ENCODE results near the gene RSAD1. TPM values are rescaled to one million over a fixed set of nuclear protein-coding genes. Genes with fewer than 3 reads are reported as not detected.

RSAD1 gene
- total and polyA plus RNA-seq, 4 donors = 20.1 to 43.2 (median 29.9) TPM

- no peaks in the 10 kb centered on the region for H3K36me3 ChIP-seq (ENCODE audit: control insufficient read depth in 4 of 4, insufficient read depth in 4 of 4, low read length in 4 of 4)
- WGBS, 2 donors = 98 to 100% methylated on average over 2 of the region's 2 CpGs
- H3K27me3 ChIP-seq (ENCODE audit: control insufficient read depth in 3 of 3, insufficient read depth in 3 of 3, low read length in 2 of 3) = no peaks in the 10 kb centered on the region
- H3K9me3 ChIP-seq (ENCODE audit: control insufficient read depth in 4 of 4, insufficient read depth in 3 of 4, low read length in 3 of 4) = no peaks in the 10 kb centered on the region
- no peak overlapping the region for H3K4me3 ChIP-seq
- no peak overlapping the region for H3K27ac ChIP-seq (ENCODE audit: low read depth in 1 of 2, low read length in 1 of 2)
- no peak for ATAC-seq (ENCODE audit: insufficient read depth, low FRiP score)
- no peak for TF ChIP-seq CTCF (IDR thresholded peaks at IDR 0.05; ENCODE audit: control extremely low read depth, extremely low read depth)
- no peak overlapping the region for H3K9ac ChIP-seq (ENCODE audit: insufficient read depth in 1 of 2, low read length in 2 of 2)
- no peak for DNase-seq
- H3K4me1 ChIP-seq (ENCODE audit: control insufficient read depth in 5 of 5, insufficient read depth in 5 of 5, low read length in 5 of 5) = peaks cover 0 to 8% (median 0%) of the 10 kb centered on the region in 5 donors
Observed at GRCh38 chr17:50499721-50500120, 21.1 kb downstream of the RSAD1 start.

GRCh38 chr17:50501054-50501453, 22.4 kb downstream of the RSAD1 start:
- DNase-seq = no peak
- WGBS, 2 donors = 32 to 50% methylated on average over 5 of the region's 5 CpGs
- no peaks in the 10 kb centered on the region for H3K27me3 ChIP-seq (ENCODE audit: control insufficient read depth in 3 of 3, insufficient read depth in 3 of 3, low read length in 2 of 3)
- H3K36me3 ChIP-seq (ENCODE audit: control insufficient read depth in 4 of 4, insufficient read depth in 4 of 4, low read length in 4 of 4) = no peaks in the 10 kb centered on the region
- peaks cover 0 to 8% (median 0%) of the 10 kb centered on the region in 5 donors for H3K4me1 ChIP-seq (ENCODE audit: control insufficient read depth in 5 of 5, insufficient read depth in 5 of 5, low read length in 5 of 5)
- no peaks in the 10 kb centered on the region for H3K9me3 ChIP-seq (ENCODE audit: control insufficient read depth in 4 of 4, insufficient read depth in 3 of 4, low read length in 3 of 4)
- no peak overlapping the region for H3K9ac ChIP-seq (ENCODE audit: insufficient read depth in 1 of 2, low read length in 2 of 2)
- H3K4me3 ChIP-seq = no peak overlapping the region
- no peak for ATAC-seq (ENCODE audit: insufficient read depth, low FRiP score)
- no peak for TF ChIP-seq CTCF (IDR thresholded peaks at IDR 0.05; ENCODE audit: control extremely low read depth, extremely low read depth)
- no peak overlapping the region for H3K27ac ChIP-seq (ENCODE audit: low read depth in 1 of 2, low read length in 1 of 2)

- TF ChIP-seq CTCF (IDR thresholded peaks at IDR 0.05; ENCODE audit: control extremely low read depth, extremely low read depth) = no peak
- Histone ChIP-seq H3K9me3 (ENCODE audit: control insufficient read depth in 4 of 4, insufficient read depth in 3 of 4, low read length in 3 of 4) (no peaks in the 10 kb centered on the region), H3K27me3 (ENCODE audit: control insufficient read depth in 3 of 3, insufficient read depth in 3 of 3, low read length in 2 of 3) (no peaks in the 10 kb centered on the region), H3K9ac (ENCODE audit: insufficient read depth in 1 of 2, low read length in 2 of 2) (no peak overlapping the region), H3K27ac (ENCODE audit: low read depth in 1 of 2, low read length in 1 of 2) (no peak overlapping the region), H3K4me1 (ENCODE audit: control insufficient read depth in 5 of 5, insufficient read depth in 5 of 5, low read length in 5 of 5) (peaks cover 0 to 8% (median 0%) of the 10 kb centered on the region in 5 donors), H3K36me3 (ENCODE audit: control insufficient read depth in 4 of 4, insufficient read depth in 4 of 4, low read length in 4 of 4) (no peaks in the 10 kb centered on the region), H3K4me3 (no peak overlapping the region)
- no peak for DNase-seq
- 90 to 91% methylated on average over 9 of the region's 9 CpGs for WGBS, 2 donors
- no peak for ATAC-seq (ENCODE audit: insufficient read depth, low FRiP score)
Observed at GRCh38 chr17:50502301-50502990, 23.8 kb downstream of the RSAD1 start.
